NT2/D1 (cell line): Measurements from ENCODE around the gene WDR31.

Source experiments
- DNase-seq: peaks from one replicate; pipeline ENCODE4 v3.0.0-alpha.2; 2011; ENCODE audit warnings: low read depth, low spot score
- H3K27me3 ChIP-seq: 2 replicates; pipeline ENCODE4 v1.6.0; 2011; ENCODE audit warnings: mild to moderate bottlenecking; ENCODE audit not compliant: insufficient read length, insufficient read depth
- H3K36me3 ChIP-seq: 2 replicates; pipeline ENCODE4 v1.6.1; 2011; ENCODE audit warnings: mild to moderate bottlenecking, low read length, mixed read lengths; ENCODE audit not compliant: insufficient read depth, insufficient read length
- H3K4me1 ChIP-seq: 2 replicates; pipeline ENCODE4 v1.5.1; 2011; ENCODE audit not compliant: insufficient read depth, insufficient read length
- H3K4me3 ChIP-seq: 2 replicates; pipeline ENCODE4 v1.5.1; 2011; ENCODE audit warnings: low read depth; ENCODE audit not compliant: insufficient read length
- H3K9ac ChIP-seq: 2 replicates; pipeline ENCODE4 v1.6.0; 2011; ENCODE audit warnings: low read depth; ENCODE audit not compliant: insufficient read length
- H3K9me3 ChIP-seq: 2 replicates; pipeline ENCODE4 v1.5.1; 2011; ENCODE audit warnings: mild to moderate bottlenecking, low read length; ENCODE audit not compliant: insufficient read depth
- SUZ12 ChIP-seq: IDR thresholded peaks from 2 replicates; pipeline ENCODE4 v1.6.1; 2011; ENCODE audit not compliant: insufficient read length, insufficient read depth; ENCODE audit errors: extremely low read depth
- YY1 ChIP-seq: IDR thresholded peaks from 2 replicates; pipeline ENCODE4 v1.6.1; 2011; ENCODE audit not compliant: insufficient read length, insufficient read depth
- ZNF274 ChIP-seq: IDR thresholded peaks from 2 replicates; pipeline ENCODE4 v1.6.1; 2011; ENCODE audit warnings: mild to moderate bottlenecking, low read depth, low read length

WDR31 gene

DNA sequence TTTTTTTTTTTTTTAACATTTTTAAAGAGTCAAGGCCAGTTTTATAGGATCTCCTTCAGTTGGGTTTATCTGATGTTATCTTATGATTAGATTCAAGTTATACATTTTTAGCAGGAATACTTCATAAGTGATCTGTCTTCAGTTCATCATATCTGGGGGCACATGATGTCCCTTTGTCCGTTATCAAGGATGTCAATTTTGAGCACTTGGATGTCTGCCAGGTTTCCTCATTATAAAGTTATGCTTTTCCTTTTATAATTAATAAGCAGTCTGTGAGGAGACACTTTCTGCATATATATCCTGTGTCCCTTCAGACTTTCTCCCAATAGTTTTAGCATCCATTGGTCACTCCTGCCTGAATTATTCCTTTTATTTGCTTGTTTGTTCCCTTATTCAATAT is 24.9 kb upstream of the WDR31 start:
- peaks cover 2% of the 10 kb centered on the region for H3K27me3 ChIP-seq
- H3K36me3 ChIP-seq: no peaks in the 10 kb centered on the region
- no peak for TF ChIP-seq SUZ12
- no peak for TF ChIP-seq YY1
- TF ChIP-seq ZNF274: no peak
- H3K9ac ChIP-seq: no peak overlapping the region
- H3K4me3 ChIP-seq: no peak overlapping the region
- no peaks in the 10 kb centered on the region for H3K9me3 ChIP-seq
- H3K4me1 ChIP-seq: peaks cover 8% of the 10 kb centered on the region
- no peak for DNase-seq

DNA sequence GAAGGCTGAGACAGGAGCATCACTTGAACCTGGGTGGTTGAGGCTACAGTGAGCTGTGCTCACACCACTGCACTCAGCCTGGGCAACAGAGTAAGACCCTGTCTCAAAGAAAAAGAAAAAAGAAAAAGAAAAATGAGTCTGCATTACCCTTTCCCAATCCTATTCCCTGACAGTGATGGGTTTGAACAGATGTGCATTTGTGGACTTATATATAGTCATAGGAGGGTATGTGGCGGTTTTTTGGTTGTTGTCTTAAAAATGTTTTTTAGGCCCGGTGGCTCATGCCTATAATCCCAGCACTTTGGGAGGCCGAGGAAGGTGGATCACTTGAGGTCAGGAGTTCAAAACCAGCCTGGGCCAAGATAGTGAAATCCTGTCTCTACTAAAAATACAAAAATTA is 23.3 kb upstream of the WDR31 start:
- H3K36me3 ChIP-seq: no peaks in the 10 kb centered on the region
- TF ChIP-seq YY1 (no peak), ZNF274 (no peak), SUZ12 (no peak)
- no peak overlapping the region for H3K4me3 ChIP-seq
- peaks cover 3% of the 10 kb centered on the region for H3K4me1 ChIP-seq
- no peak overlapping the region for H3K9ac ChIP-seq
- H3K9me3 ChIP-seq: no peaks in the 10 kb centered on the region
- peaks cover 5% of the 10 kb centered on the region for H3K27me3 ChIP-seq
- DNase-seq: no peak

DNA sequence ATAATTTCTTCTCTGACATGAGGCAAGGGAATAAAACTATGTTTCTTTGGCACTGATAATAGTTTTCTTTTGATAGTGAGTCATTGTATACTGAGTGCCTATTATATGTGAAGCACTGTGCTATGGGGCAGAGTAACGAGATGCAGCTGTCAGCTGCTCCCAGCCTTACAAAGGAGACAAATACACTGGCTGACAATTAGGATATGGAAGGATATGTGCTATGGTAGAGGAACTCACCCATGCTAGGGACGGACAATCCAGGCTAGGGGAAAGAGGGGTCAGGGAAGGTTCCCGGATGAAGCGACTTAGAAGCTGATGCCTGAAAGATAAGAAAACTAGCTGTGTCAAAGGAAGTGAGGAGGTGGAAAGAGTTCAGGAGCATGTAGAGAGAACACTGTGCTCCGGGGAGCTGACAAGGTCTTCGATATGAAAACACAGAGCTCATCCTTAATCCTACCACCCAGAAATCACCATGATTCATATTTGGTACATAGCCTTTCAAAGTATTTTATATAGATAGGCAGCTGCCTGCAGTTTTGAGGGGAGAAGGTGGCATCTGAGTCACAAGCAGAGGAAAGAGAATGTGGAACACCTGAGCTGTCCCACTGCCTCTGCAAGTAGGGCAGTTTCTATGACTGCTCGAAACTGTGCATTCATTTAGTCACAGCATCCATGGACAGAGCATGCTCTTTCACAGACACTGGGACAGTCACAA is 21.4 kb upstream of the WDR31 start:
- Histone ChIP-seq H3K4me3 (no peak overlapping the region), H3K27me3 (peaks cover 5% of the 10 kb centered on the region), H3K9ac (no peak overlapping the region), H3K4me1 (peaks cover 3% of the 10 kb centered on the region), H3K36me3 (no peaks in the 10 kb centered on the region), H3K9me3 (no peaks in the 10 kb centered on the region)
- DNase-seq: no peak
- TF ChIP-seq YY1: no peak
- TF ChIP-seq ZNF274: no peak

DNA sequence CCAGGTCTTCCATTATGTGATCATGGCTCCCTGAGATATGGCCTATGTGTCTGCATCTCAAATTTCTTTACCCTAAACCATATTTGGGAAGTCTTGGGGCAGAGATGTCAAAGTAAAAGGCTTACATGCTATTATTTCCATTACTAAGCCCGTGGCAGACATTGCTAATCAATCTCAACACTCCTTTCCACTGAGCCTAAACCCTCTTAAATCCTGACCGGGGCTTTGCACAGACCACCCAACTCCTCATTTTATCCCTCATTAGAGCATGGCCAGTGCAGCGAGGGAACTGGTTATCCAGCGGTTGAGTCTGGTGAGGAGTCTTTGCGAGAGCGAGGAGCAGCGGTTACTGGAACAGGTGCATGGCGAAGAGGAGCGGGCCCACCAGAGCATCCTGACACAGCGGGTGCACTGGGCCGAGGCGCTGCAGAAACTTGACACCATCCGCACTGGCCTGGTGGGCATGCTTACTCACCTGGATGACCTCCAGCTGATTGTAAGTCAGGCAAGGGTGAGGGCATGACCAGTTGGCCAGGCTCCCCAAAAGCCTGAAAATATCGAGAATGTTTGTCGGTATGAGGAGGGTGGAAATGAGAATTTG is 20.3 kb upstream of the WDR31 start:
- Histone ChIP-seq H3K9me3 (no peaks in the 10 kb centered on the region), H3K4me1 (peaks cover 3% of the 10 kb centered on the region), H3K27me3 (peaks cover 5% of the 10 kb centered on the region), H3K9ac (no peak overlapping the region), H3K4me3 (no peak overlapping the region), H3K36me3 (no peaks in the 10 kb centered on the region)
- TF ChIP-seq YY1: no peak
- no peak for TF ChIP-seq ZNF274
- no peak for TF ChIP-seq SUZ12
- DNase-seq: no peak

DNA sequence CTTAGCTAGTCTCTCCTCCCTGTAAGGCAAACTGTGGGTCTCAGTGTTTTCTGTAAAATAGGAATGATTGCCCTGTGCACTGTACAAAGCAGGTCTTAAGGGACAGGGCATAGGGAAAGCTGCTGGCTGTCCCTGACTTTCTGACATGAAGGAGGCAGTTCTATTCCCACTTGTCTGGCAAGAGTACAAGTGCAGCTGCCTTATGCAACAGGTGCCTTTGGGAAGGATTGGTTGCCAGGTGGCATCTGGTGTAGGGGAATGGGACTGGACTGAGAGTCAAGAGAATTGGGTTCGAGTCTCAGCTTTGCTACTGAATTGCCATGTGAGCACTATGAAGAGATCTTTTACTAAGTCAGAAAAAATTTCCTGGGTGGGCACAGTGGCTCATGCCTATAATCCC is 19.3 kb upstream of the WDR31 start:
- TF ChIP-seq SUZ12 (no peak), ZNF274 (no peak), YY1 (no peak)
- Histone ChIP-seq H3K36me3 (no peaks in the 10 kb centered on the region), H3K4me1 (peaks cover 3% of the 10 kb centered on the region), H3K4me3 (no peak overlapping the region), H3K27me3 (peaks cover 5% of the 10 kb centered on the region), H3K9me3 (no peaks in the 10 kb centered on the region), H3K9ac (no peak overlapping the region)
- DNase-seq: no peak

DNA sequence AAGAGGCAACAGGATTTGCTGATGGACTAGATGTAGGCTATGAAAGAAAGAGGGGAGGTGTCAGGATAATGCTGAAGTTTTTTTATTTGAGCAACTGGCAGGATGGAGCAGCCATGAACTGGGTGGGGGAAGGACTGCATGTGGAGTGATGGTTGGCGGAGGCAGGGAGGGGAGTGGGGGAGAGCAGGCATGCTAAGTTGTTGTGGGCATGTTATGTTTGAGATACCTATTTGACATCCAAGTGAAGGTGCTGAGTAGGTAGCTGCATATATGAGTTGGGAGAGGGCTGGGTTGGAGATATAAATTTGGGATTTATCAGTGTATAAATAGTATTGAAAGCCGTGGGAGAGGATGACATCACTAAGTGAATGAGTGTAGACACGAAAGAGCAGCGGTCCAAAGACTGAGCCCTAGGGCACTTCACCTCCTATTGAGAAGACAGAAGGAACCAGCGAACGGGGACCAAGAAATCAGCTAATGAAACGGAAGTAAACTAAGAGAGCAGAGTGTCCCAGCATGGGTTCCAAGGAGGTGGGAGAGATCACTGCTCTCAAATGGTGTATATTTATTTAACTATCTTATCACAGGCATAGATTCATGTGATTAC is 16.7 kb upstream of the WDR31 start:
- Histone ChIP-seq H3K4me1 (no peaks in the 10 kb centered on the region), H3K27me3 (peaks cover 7% of the 10 kb centered on the region), H3K9me3 (no peaks in the 10 kb centered on the region), H3K36me3 (no peaks in the 10 kb centered on the region), H3K9ac (no peak overlapping the region), H3K4me3 (no peak overlapping the region)
- no peak for DNase-seq
- TF ChIP-seq ZNF274: no peak
- TF ChIP-seq SUZ12: no peak
- TF ChIP-seq YY1: no peak

DNA sequence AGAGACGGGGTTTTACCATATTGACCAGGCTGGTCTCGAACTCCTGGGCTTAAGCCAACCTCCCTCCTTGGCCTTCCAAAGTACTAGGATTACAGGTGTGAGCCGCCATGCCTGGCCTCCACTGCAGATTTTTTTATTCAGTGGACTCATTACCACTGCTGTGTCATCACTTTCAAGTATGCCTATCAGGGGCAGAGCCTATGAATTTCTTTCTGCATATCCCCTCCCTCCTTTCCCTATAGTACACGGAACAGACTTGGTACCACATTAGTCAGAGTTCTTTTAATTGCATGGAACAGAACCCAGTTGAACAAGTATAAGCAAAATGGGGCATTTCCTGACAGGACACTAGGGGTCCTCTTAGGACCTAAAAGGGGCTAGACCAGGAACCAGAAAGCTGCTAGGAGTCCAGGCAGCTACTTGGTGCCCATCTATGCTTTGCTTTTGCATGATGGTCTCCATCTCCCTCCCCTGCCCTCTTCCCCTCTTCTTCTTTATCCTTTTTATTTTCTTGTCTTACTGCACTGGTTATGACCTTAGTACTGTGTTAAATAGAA is 15.0 kb upstream of the WDR31 start:
- Histone ChIP-seq H3K36me3 (no peaks in the 10 kb centered on the region), H3K27me3 (peaks cover 21% of the 10 kb centered on the region), H3K9ac (no peak overlapping the region), H3K9me3 (no peaks in the 10 kb centered on the region), H3K4me1 (peaks cover 5% of the 10 kb centered on the region), H3K4me3 (no peak overlapping the region)
- no peak for DNase-seq
- TF ChIP-seq ZNF274: no peak
- no peak for TF ChIP-seq YY1
- TF ChIP-seq SUZ12: no peak
